GM19463 (cell line): ENCODE results near the gene SSR3.
"Not testable (repeated sequence)": the region's sequence is repeated elsewhere in the genome, so short reads cannot be mapped to it uniquely, and the experiment has no call there.

Source experiments
- ATAC-seq: cut with Tn5 transposase; IDR thresholded peaks from one replicate; pipeline ENCODE4 v1.9.1; 2021; ENCODE audit warnings: mild to moderate bottlenecking, moderate library complexity; ENCODE audit not compliant: unreplicated experiment

The SSR3 gene

GRCh38 chr3:156554842-156555687 is at the start of gene SSR3:
Gene SSR3 (minus strand): TSS chr3:156555117. CDS start chr3:156555089, 28 bp downstream.
- peak; percentile 99 for ATAC-seq

- no peak for ATAC-seq
Measured at GRCh38 chr3:156604064-156604641, 49.2 kb upstream of the SSR3 start.

GRCh38 chr3:156603379-156604017 is 48.6 kb upstream of the SSR3 start:
- no peak for ATAC-seq

- peak; percentile 60 for ATAC-seq
Measured at GRCh38 chr3:156602424-156602823, 47.5 kb upstream of the SSR3 start.

GRCh38 chr3:156601497-156601896 is 46.6 kb upstream of the SSR3 start:
- ATAC-seq = no peak

- ATAC-seq = no peak
Measured at GRCh38 chr3:156600834-156601233, 45.9 kb upstream of the SSR3 start.

GRCh38 chr3:156599089-156599874 is 44.4 kb upstream of the SSR3 start:
- ATAC-seq = no peak

- no peak for ATAC-seq
Measured at GRCh38 chr3:156598413-156598812, 43.5 kb upstream of the SSR3 start.

- no peak for ATAC-seq
Measured at GRCh38 chr3:156594219-156594683, 39.3 kb upstream of the SSR3 start.

- ATAC-seq = no peak
Measured at GRCh38 chr3:156593814-156594213, 38.9 kb upstream of the SSR3 start.

GRCh38 chr3:156589806-156590205 is 34.9 kb upstream of the SSR3 start:
- not testable (repeated sequence) for ATAC-seq

- peak; percentile 20 for ATAC-seq
Measured at GRCh38 chr3:156587760-156588069, 32.8 kb upstream of the SSR3 start.

GRCh38 chr3:156586905-156587759 is 32.2 kb upstream of the SSR3 start:
- ATAC-seq = peak; percentile 45

GRCh38 chr3:156583469-156583868 is 28.6 kb upstream of the SSR3 start:
- ATAC-seq = no peak

GRCh38 chr3:156582532-156583183 is 27.7 kb upstream of the SSR3 start:
- ATAC-seq = peak; percentile 54

- no peak for ATAC-seq
Measured at GRCh38 chr3:156581954-156582353, 27.0 kb upstream of the SSR3 start.

GRCh38 chr3:156581033-156581432 is 26.1 kb upstream of the SSR3 start:
- ATAC-seq = no peak

GRCh38 chr3:156579427-156579851 is 24.5 kb upstream of the SSR3 start:
- no peak for ATAC-seq

- ATAC-seq = no peak
Measured at GRCh38 chr3:156577736-156578135, 22.8 kb upstream of the SSR3 start.
